ENCODE data around the gene FAF1.
A peak's percentile ranks its signal among the peaks of the same experiment; 100 is the strongest.
"Not testable (repeated sequence)": the region's sequence is repeated elsewhere in the genome, so short reads cannot be mapped to it uniquely, and the experiment has no call there.

The FAF1 gene

GRCh38 chr1:50901872-50902271 lies 58.2 kb downstream of the FAF1 start:
- no peak for DNase-seq

DNA sequence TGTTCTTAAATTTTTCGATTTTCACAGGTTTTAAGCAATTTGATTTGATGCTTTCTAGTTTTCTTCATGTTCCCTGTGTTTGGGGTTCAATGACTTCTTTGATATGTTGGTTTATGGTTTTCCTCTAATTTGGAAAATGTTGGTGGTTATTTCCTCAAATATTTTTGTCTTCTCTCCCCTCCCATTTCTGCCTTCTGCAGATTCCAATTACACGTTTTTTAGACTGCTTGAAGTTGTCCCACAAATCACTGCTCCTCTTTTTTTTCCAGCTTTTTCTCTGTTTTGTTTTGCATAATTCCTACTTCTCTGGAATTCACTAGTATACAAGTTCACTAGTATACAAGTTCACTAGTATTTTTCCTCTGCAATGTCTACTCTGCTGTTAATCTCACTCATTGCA lies 61.3 kb downstream of the FAF1 start:
- DNase-seq: no peak

GRCh38 chr1:50894340-50894739 lies 65.7 kb downstream of the FAF1 start:
- DNase-seq: no peak

- DNase-seq: no peak
Measured at GRCh38 chr1:50893466-50893865, 66.6 kb downstream of the FAF1 start.

GRCh38 chr1:50887555-50887954 lies 72.5 kb downstream of the FAF1 start:
- DNase-seq: not testable (repeated sequence)

- no peak for DNase-seq
Measured at GRCh38 chr1:50880373-50880772, 79.7 kb downstream of the FAF1 start.

DNA sequence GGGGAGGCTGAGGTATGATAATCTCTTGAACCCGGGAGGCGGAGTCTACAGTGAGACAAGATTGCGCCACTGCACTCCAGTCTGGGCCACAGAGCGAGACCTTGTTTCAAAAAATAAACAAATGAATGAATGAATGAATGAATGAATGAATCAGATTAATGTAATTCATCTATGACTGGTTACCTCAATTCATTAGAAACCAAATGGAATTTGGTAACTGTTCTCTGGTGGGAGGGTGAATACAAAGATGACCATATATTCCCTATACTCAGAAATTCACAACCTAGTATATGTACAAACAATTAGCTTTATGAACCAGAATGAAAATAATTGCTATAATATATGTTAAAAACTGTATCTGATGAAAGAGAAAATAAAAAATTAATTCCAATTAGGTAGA lies 80.9 kb downstream of the FAF1 start:
- DNase-seq: no peak

DNA sequence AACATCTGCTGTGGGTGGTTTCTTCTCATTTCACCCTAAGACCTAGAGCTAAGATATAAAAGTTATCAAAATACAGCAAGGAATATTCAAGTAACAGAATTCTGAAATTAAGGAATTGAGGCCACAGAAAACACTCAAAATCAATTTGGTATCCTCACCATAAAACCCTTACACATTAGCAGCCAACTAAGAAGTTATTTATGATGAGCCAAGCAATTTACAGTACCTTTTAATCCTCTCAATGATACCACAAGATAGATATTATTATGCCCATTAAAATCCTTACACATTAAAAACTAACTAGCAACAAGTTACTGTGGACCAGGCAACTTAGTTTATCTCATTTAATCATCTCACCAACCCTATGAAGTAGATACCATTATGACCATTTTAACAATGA lies 81.6 kb downstream of the FAF1 start:
- no peak for DNase-seq

GRCh38 chr1:50877641-50878040 lies 82.4 kb downstream of the FAF1 start:
- no peak for DNase-seq

- no peak for DNase-seq
Measured at GRCh38 chr1:50873458-50874187, 86.4 kb downstream of the FAF1 start.

- not testable (repeated sequence) for DNase-seq
Measured at GRCh38 chr1:50864845-50865244, 95.2 kb downstream of the FAF1 start.

DNA sequence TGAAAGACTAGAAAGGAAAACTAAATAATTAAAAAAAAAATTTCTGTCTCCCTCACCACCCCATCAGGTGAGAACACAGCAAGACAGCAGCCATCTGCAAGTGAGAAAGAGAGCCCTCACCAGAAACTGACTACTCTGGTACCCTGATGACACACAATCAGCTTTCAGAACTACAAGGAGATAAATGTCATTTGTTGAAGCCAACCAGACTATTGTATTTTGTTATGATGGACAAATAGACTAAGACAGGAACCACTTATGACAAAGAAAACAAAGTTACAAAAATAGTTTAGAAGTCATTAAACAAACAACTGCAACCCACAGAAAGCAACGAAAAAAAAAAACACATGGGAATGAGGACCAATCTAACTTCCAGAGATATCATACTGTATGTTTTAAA lies 98.3 kb downstream of the FAF1 start:
- no peak for DNase-seq

DNA sequence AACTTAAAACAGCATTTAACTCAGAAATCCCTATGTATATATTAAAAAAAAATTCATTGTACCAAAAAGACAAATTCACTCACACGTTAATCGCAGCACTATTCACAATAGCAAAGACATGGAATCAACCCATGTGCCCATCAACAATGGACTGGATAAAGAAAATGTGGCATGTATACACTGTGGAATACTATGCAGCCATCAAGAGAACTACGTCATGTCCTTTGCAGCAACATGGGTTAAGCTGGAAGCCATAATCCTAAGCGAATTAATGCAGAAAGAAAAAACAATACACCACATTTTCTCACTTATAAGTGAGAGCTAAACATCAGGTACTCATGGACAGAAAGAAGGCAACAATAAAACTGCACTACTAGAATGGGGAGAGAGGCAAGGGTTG lies 99.4 kb downstream of the FAF1 start:
- no peak for DNase-seq

DNA sequence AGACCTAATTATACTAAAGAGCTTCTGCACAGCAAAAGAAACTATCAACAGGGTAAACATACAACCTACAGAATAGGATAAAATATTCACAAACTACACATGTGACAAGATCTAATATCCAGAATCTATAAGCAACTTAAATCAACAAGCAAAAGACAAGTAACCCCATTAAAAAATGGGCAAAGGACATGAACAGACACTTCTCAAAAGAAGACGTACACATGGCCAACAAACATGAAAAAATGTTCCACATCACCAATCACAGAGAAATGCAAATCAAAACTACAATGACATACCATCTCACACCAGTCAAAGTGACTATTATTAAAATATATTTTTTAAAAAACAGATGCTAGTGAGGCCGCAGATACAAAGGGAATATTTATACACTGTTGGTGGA lies 99.8 kb downstream of the FAF1 start:
- no peak for DNase-seq

DNA sequence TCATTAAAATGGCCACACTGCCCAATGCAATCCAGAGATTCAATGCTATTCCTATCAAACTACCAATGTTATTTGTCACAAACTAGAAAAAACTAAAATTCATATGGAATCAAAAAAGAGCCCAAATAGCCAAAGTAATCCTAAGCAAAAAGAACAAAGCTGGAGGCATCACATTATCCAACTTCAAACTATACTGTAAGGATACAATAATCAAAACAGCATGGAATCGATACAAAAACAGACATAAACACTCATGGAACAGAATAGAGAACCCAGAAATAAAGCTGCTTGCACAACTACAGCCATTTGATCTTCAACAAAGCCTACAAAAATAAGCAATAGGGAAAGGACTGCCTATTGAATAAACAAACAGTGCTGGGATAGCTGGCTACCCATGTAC lies 100.4 kb downstream of the FAF1 start:
- DNase-seq: no peak

GRCh38 chr1:50858761-50859160 lies 101.3 kb downstream of the FAF1 start:
- DNase-seq: no peak

GRCh38 chr1:50857702-50858101 lies 102.4 kb downstream of the FAF1 start:
- no peak for DNase-seq

DNA sequence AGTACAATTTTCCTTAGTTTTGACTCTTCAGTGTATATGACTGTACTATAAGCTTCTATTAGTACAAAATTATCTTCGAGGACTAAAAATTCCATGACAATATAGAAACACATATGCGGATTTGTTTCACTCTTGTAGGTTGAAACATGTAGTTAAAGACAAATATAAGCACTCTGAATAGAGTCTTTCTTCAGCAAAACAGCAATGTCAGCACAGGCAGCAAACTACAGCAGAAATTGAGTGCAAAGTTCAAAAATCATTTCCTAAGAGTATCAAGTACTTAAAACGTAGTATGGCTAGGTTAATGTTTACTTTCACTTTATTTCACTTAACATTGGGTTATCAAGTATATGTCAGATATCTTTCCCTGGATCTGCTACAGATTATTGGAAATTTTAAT lies 106.7 kb downstream of the FAF1 start:
- DNase-seq: no peak

GRCh38 chr1:50852889-50853288 lies 107.2 kb downstream of the FAF1 start:
- DNase-seq: peak; percentile 33

DNA sequence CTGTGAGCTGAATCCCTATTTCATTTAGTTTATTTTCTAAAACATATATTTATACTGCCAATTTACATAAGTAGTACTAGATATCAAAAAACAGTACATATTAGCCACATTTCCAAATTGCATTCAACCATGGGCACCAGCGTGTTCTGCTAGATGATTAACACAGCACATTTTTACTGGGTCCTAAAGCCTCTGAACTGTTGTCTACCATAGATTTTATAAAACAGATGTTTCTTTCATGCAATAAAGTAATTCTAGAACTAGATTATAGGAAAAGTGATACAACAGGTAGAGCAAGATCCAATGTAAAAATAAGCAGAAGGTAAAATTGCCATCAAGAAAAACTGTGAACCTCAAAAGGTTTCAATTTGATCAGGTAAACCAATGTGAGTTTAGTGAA lies 108.6 kb downstream of the FAF1 start:
- no peak for DNase-seq

DNA sequence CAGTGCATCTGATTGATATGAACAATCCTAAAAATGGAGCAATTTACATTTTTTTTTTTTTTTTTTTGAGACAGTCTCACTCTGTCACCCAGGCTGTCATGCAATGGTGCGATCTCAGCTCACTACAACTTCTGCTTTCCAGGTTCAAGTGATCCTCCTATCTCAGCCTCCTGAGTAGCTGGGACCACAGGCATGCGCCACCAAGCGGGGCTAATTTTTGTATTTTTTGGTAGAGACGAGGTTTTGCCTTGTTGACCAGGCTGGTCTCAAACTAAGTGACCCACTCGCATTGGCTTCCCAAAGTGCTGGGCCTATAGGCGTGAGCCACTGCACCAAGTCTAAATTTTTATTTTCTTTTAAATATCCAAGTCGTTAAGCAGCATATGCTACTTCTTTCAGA lies 109.0 kb downstream of the FAF1 start:
- no peak for DNase-seq

GRCh38 chr1:50847303-50847702 lies 112.8 kb downstream of the FAF1 start:
- no peak for DNase-seq

DNA sequence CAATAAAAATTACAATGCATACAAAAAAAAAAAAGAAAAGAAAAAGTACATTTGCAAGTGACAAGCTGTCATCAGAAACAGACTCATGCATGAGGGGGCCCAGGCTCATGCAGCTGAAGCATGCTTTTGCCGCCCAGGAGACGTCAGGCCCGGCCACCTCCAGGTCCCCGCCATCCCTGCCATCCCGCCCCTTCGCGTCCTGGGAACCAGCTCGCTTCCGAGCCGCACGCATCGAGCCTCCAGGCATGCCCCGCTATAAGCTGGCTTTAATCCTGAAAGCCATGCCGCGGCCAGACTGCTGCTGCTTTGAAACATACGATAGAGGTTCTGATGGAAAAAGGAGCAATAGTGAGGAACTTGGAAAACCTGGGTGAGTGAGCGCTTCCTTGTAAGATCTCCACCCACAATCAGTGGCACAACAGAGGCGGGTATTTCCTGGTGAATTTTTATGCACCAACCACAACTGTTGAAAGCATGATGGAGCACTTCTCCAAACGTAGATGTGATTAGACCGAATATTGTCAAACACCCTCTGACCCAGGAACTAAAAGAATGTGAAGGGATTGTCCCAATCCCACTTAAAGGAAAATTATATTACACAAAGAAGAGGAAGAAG lies 113.7 kb downstream of the FAF1 start:
- no peak for DNase-seq

GRCh38 chr1:50841791-50842387 lies 118.2 kb downstream of the FAF1 start:
- no peak for DNase-seq

DNA sequence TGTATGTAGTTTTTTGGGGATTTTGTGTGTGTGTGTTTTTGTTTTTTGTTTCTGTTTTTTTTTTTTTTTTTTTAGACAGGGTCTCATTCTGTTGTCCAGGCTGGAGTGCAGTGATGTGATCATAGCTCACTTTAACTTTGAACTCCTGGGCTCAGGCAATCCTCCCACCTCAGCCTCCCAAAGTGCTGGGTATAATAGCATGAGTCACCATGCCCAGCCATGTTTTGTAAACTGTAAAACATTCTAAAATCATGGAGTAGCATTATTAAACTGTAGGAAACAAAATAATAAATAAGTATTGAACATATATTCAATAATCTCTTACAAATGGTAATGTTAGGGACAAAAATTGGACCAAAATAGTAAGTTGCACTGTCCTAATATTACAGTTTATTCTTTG lies 124.0 kb downstream of the FAF1 start:
- DNase-seq: no peak

All from NCI-H510A treated with DMSO at 0.1 percent for 48 hours (cell line).